HCT116 (cell line): ENCODE data around the gene CTIF. TPM values are rescaled to one million over a fixed set of nuclear protein-coding genes. Genes with fewer than 3 reads are reported as not detected.

ENCODE experiments used
- ATAC-seq: fragments of 200-7000 bp; cut with Tn5 transposase; 2 replicates; pipeline ENCODE4 v1.9.1; 2020; ENCODE audit warnings: mild to moderate bottlenecking, moderate library complexity
- BruUV-seq: library from RNA; stranded (reverse); fragments of 400-500 nt; replicated peaks from 2 replicates; lab custom pipeline; 2021; lab: Mats Ljungman, UMichigan
- CTCF ChIA-PET: fragments of 300-600 bp; sonication (Branson Sonifier 250); formaldehyde crosslinking; loops from one replicate; lab custom pipeline; 2021; ENCODE audit warnings: antibody characterized with exemption; lab: Charles Lee
- POLR2A ChIA-PET: fragments of 300-600, 350-600 bp; sonication (Branson Sonifier 250); formaldehyde crosslinking; loops from one replicate; lab custom pipeline; 2021; ENCODE audit warnings: antibody characterized with exemption; lab: Charles Lee
- RAD21 ChIA-PET, 2 experiments: fragments of 300-600 bp; sonication (Branson Sonifier 250); formaldehyde crosslinking; loops; one replicate each; lab custom pipeline; 2023; ENCODE audit warnings: low total read pairs in 2 of 2; ENCODE audit not compliant: uncharacterized antibody in 2 of 2, unreplicated experiment in 2 of 2, low non-redundant PET in 1 of 2; lab: Charles Lee
- DNase-seq: peaks from one replicate; pipeline ENCODE4 v3.0.0-alpha.2; 2010; ENCODE audit warnings: low read depth, low spot score
- H2AFZ ChIP-seq: fragments of 200-600 bp; shearing (Covaris generic), sonication (generic); 2 replicates; pipeline ENCODE4 v1.6.1; 2017; ENCODE audit warnings: low read depth, mixed run types, mixed read lengths, antibody characterized with exemption, low read length; ENCODE audit not compliant: poor library complexity, severe bottlenecking
- H3K27ac ChIP-seq: 2 replicates; pipeline ENCODE4 v1.5.1; 2012; ENCODE audit warnings: low read depth, low read length
- H3K27me3 ChIP-seq: fragments of 200-600 bp; sonication (generic); 2 replicates; pipeline ENCODE4 v1.6.1; 2016; ENCODE audit warnings: mixed run types, low read length, mixed read lengths; ENCODE audit not compliant: insufficient read depth
- H3K36me3 ChIP-seq, 2 experiments: fragments of 200-500 bp in 1 of 2; fragments of 200-600 bp in 1 of 2; sonication (Bioruptor generic) in 1 of 2; sonication (generic) in 1 of 2; 2 replicates each; pipeline versions ENCODE4 v1.5.1 to v1.6.1; 2014 to 2016; ENCODE audit warnings: low read length in 2 of 2, inconsistent platforms in 1 of 2, mixed read lengths in 1 of 2, mixed run types in 1 of 2; ENCODE audit not compliant: insufficient read depth in 2 of 2, control insufficient read depth in 1 of 2
- H3K4me1 ChIP-seq, 2 experiments: fragments of 200-600 bp in 1 of 2; sonication (generic) in 1 of 2; 2 replicates each; pipeline versions ENCODE4 v1.5.1 to v1.6.1; 2012 to 2017; ENCODE audit warnings: low read length in 2 of 2, inconsistent platforms in 1 of 2, mild to moderate bottlenecking in 1 of 2, mixed read lengths in 1 of 2, mixed run types in 1 of 2, moderate library complexity in 1 of 2; ENCODE audit not compliant: insufficient read depth in 2 of 2, control insufficient read depth in 1 of 2
- H3K4me2 ChIP-seq: fragments of 200-600 bp; sonication (generic); 2 replicates; pipeline ENCODE4 v1.6.1; 2017; ENCODE audit warnings: mixed run types, low read length, mixed read lengths
- H3K4me3 ChIP-seq, 2 experiments: fragments of 200-600 bp in 1 of 2; sonication (generic) in 1 of 2; replicated peaks in 1 of 2; 2 replicates each; pipeline ENCODE4 v1.5.1; 2011 to 2016; ENCODE audit warnings: low read length in 2 of 2, control low read depth in 1 of 2, low read depth in 1 of 2, mild to moderate bottlenecking in 1 of 2, mixed read lengths in 1 of 2, mixed run types in 1 of 2
- H3K79me2 ChIP-seq: fragments of 200-600 bp; sonication (generic); 2 replicates; pipeline ENCODE4 v1.6.1; 2017; ENCODE audit warnings: mild to moderate bottlenecking, mixed run types, low read length, moderate library complexity, mixed read lengths; ENCODE audit not compliant: insufficient read depth
- H3K9ac ChIP-seq: fragments of 200-600 bp; sonication (generic); 2 replicates; pipeline ENCODE4 v1.6.1; 2016; ENCODE audit warnings: low read length, mixed read lengths
- H3K9me2 ChIP-seq: fragments of 200-600 bp; sonication (generic), shearing (Covaris generic); 2 replicates; pipeline ENCODE4 v1.6.1; 2017; ENCODE audit warnings: mixed run types, mild to moderate bottlenecking, moderate library complexity; ENCODE audit not compliant: insufficient read depth
- H3K9me3 ChIP-seq, 2 experiments: fragments of 200-500 bp in 1 of 2; fragments of 200-600 bp in 1 of 2; sonication (Bioruptor generic) in 1 of 2; sonication (generic) in 1 of 2; 2 replicates each; pipeline ENCODE4 v1.6.1; 2014 to 2017; ENCODE audit warnings: low read length in 2 of 2, mixed read lengths in 2 of 2, inconsistent platforms in 1 of 2, low read depth in 1 of 2, mild to moderate bottlenecking in 1 of 2, mixed run types in 1 of 2, moderate library complexity in 1 of 2; ENCODE audit not compliant: control insufficient read depth in 1 of 2, insufficient read depth in 1 of 2
- H4K20me1 ChIP-seq: fragments of 200-600 bp; sonication (generic), shearing (Covaris generic); 2 replicates; pipeline ENCODE4 v1.6.1; 2017; ENCODE audit warnings: mixed run types, mild to moderate bottlenecking, moderate library complexity; ENCODE audit not compliant: insufficient read depth
- CBX3 ChIP-seq: IDR thresholded peaks from 2 replicates; pipeline ENCODE4 v1.6.1; 2012; ENCODE audit warnings: low read depth
- CEBPB ChIP-seq: IDR thresholded peaks from 2 replicates; pipeline ENCODE4 v1.6.1; 2012; ENCODE audit warnings: low read depth
- CTCF ChIP-seq, 3 experiments: fragments of 200-600 bp in 1 of 3; sonication (generic) in 1 of 3; IDR thresholded peaks in 2 of 3; conservative IDR thresholded peaks in 1 of 3; 2 replicates each; pipeline ENCODE4 v1.5.1; 2012 to 2017; ENCODE audit warnings: low read depth in 2 of 3, low read length in 2 of 3, antibody characterized with exemption in 1 of 3, borderline replicate concordance in 1 of 3, control low read depth in 1 of 3, mild to moderate bottlenecking in 1 of 3, mixed read lengths in 1 of 3, mixed run types in 1 of 3, moderate library complexity in 1 of 3; ENCODE audit not compliant: insufficient read depth in 1 of 3
- EGR1 ChIP-seq: IDR thresholded peaks from 2 replicates; pipeline ENCODE4 v1.6.1; 2012; ENCODE audit warnings: low read depth
- ELF1 ChIP-seq: IDR thresholded peaks from 2 replicates; pipeline ENCODE4 v1.6.1; 2012; ENCODE audit warnings: low read depth, borderline replicate concordance
- EZH2 ChIP-seq: fragments of 200-600 bp; sonication (generic); IDR thresholded peaks from 2 replicates; pipeline ENCODE4 v1.6.1; 2017; ENCODE audit warnings: antibody characterized with exemption, mixed run types
- FOSL1 ChIP-seq: IDR thresholded peaks from 2 replicates; pipeline ENCODE4 v1.6.1; 2012; ENCODE audit warnings: low read depth
- JUND ChIP-seq: IDR thresholded peaks from 2 replicates; pipeline ENCODE4 v1.6.1; 2012
- MAX ChIP-seq: IDR thresholded peaks from 2 replicates; pipeline ENCODE4 v1.6.1; 2012
- POLR2A ChIP-seq: IDR thresholded peaks from 2 replicates; pipeline ENCODE4 v1.7.0; 2011; ENCODE audit warnings: borderline replicate concordance; ENCODE audit not compliant: insufficient read depth, insufficient read length; ENCODE audit errors: extremely low read depth
- POLR2AphosphoS5 ChIP-seq: IDR thresholded peaks from 2 replicates; pipeline ENCODE4 v1.6.1; 2011; ENCODE audit warnings: mild to moderate bottlenecking, low read depth, low read length, moderate library complexity
- SP1 ChIP-seq: IDR thresholded peaks from 2 replicates; pipeline ENCODE4 v1.6.1; 2012; ENCODE audit warnings: low read depth
- SRF ChIP-seq: IDR thresholded peaks from 2 replicates; pipeline ENCODE4 v1.6.1; 2012; ENCODE audit warnings: low read depth
- YY1 ChIP-seq: IDR thresholded peaks from 2 replicates; pipeline ENCODE4 v1.6.1; 2011; ENCODE audit warnings: low read length, low read depth, moderate library complexity, mild to moderate bottlenecking; ENCODE audit not compliant: insufficient replicate concordance; ENCODE audit errors: extremely low read depth
- ZBTB33 ChIP-seq: IDR thresholded peaks from 2 replicates; pipeline ENCODE4 v1.6.1; 2011; ENCODE audit warnings: mild to moderate bottlenecking, low read length, moderate library complexity; ENCODE audit not compliant: insufficient replicate concordance; ENCODE audit errors: extremely low read depth
- ZFX ChIP-seq: fragments of 450-650 bp; IDR thresholded peaks from 2 replicates; pipeline ENCODE4 v1.6.1; 2017
- ZNF274 ChIP-seq: fragments of 200-500 bp; sonication (Bioruptor generic); IDR thresholded peaks from 2 replicates; pipeline ENCODE4 v1.6.1; 2014; ENCODE audit warnings: mild to moderate bottlenecking, low read depth, low read length, inconsistent platforms
- intact Hi-C: fragments of 100-400 bp; cut with micrococcal nuclease; formaldehyde crosslinking; loops from 2 replicates; pipeline ENCODE4 v1.10.0; 2022
- total RNA-seq: library from RNA; stranded (reverse); gene quantifications from one replicate; pipeline ENCODE4 v1.2.1, GENCODE V29; 2021; ENCODE audit not compliant: unreplicated experiment

The CTIF gene
- total RNA-seq, 1 experiment from 2014 or later = 19.7 TPM

- ChIA-PET CTCF (no interaction called here), RAD21 (no interaction called here)
Observed at GRCh38 chr18:48575301-48575657, 36.4 kb downstream of the CTIF start.

GRCh38 chr18:48575658-48576456 is 37.0 kb downstream of the CTIF start:
- intact Hi-C loops = no loop called here
- no peak overlapping the region for H2AFZ ChIP-seq
- no peak overlapping the region for H3K4me3 ChIP-seq
- H3K36me3 ChIP-seq = no peaks in the 10 kb centered on the region
- peaks cover 5 to 20% of the 10 kb centered on the region in 2 experiments for H3K4me1 ChIP-seq
- H3K9ac ChIP-seq = no peak overlapping the region
- H4K20me1 ChIP-seq = no peaks in the 10 kb centered on the region
- no peak for DNase-seq
- no peak overlapping the region for H3K4me2 ChIP-seq
- no peaks in the 10 kb centered on the region for H3K9me3 ChIP-seq
- no TSS peak for BruUV-seq
- ATAC-seq = no peak
- no peak overlapping the region for H3K27ac ChIP-seq
- ChIA-PET RAD21 (no interaction called here), CTCF (no interaction called here), POLR2A (no interaction called here)
- no peaks in the 10 kb centered on the region for H3K27me3 ChIP-seq
- no peaks in the 10 kb centered on the region for H3K9me2 ChIP-seq
- TF ChIP-seq SP1 (no peak), ZFX (no peak), EGR1 (no peak), CEBPB (no peak), MAX (no peak), ZNF274 (no peak), POLR2A (no peak), CTCF (IDR thresholded peaks at IDR 0.05 in 2 of 3, conservative IDR thresholded peaks at IDR 0.05 in 1 of 3; ENCODE audit: borderline replicate concordance in 1 of 3, insufficient read depth in 1 of 3, low read depth in 2 of 3, low read length in 2 of 3) (no peak), CBX3 (no peak), ELF1 (no peak), ZBTB33 (no peak)
- TF ChIP-seq, all 23 proteins: peak for 0
- H3K79me2 ChIP-seq = no peaks in the 10 kb centered on the region

More at GRCh38 chr18:48575301-48575657, 36.4 kb downstream of the CTIF start:
- intact Hi-C loops = no loop called here
- no peak for DNase-seq
- Histone ChIP-seq H3K4me2 (no peak overlapping the region), H3K4me3 (no peak overlapping the region), H3K9me3 (no peaks in the 10 kb centered on the region), H3K27ac (no peak overlapping the region), H2AFZ (no peak overlapping the region), H3K4me1 (peaks cover 5 to 20% of the 10 kb centered on the region in 2 experiments), H3K79me2 (no peaks in the 10 kb centered on the region)
- POLR2A ChIA-PET = no interaction called here
- TF ChIP-seq SRF (no peak), ZFX (no peak), FOSL1 (no peak), EZH2 (no peak), POLR2AphosphoS5 (no peak), YY1 (no peak), EGR1 (no peak), MAX (no peak), JUND (no peak)
- TF ChIP-seq, all 23 proteins: peak for 0
- Histone ChIP-seq H3K9ac (no peak overlapping the region), H3K36me3 (no peaks in the 10 kb centered on the region), H3K9me2 (no peaks in the 10 kb centered on the region), H3K27me3 (no peaks in the 10 kb centered on the region), H4K20me1 (no peaks in the 10 kb centered on the region)
- no TSS peak for BruUV-seq
- no peak for ATAC-seq
